Hepatocyte (in vitro differentiated cells): ENCODE results near the gene CAPN15. TPM values are rescaled to one million over a fixed set of nuclear protein-coding genes. Genes with fewer than 3 reads are reported as not detected.
"Not testable (repeated sequence)": the region's sequence is repeated elsewhere in the genome, so short reads cannot be mapped to it uniquely, and the experiment has no call there.

ENCODE experiments used
- DNase-seq: peaks from one replicate; pipeline ENCODE4 v3.0.0-alpha.2; 2016; ENCODE audit warnings: low spot score
- H2AFZ ChIP-seq: fragments of 200-600 bp; sonication (generic); 2 replicates; pipeline ENCODE4 v1.6.0; 2016; ENCODE audit warnings: antibody characterized with exemption, mild to moderate bottlenecking
- H3K27ac ChIP-seq: fragments of 200-600 bp; sonication (generic); 2 replicates; pipeline ENCODE4 v1.5.1; 2016; ENCODE audit warnings: mild to moderate bottlenecking
- H3K27me3 ChIP-seq: fragments of 200-600 bp; sonication (generic); 2 replicates; pipeline ENCODE4 v1.6.1; 2016
- H3K36me3 ChIP-seq: fragments of 200-600 bp; sonication (generic); replicated peaks from 2 replicates; pipeline ENCODE4 v1.5.1; 2016; ENCODE audit warnings: low read depth; ENCODE audit not compliant: insufficient read depth
- H3K4me1 ChIP-seq: fragments of 200-600 bp; sonication (generic); 2 replicates; pipeline ENCODE4 v1.5.1; 2016; ENCODE audit warnings: mild to moderate bottlenecking, moderate library complexity; ENCODE audit not compliant: insufficient read depth
- H3K4me2 ChIP-seq: fragments of 200-600 bp; sonication (generic); 2 replicates; pipeline ENCODE4 v1.6.0; 2016
- H3K4me3 ChIP-seq: fragments of 200-600 bp; sonication (generic); 2 replicates; pipeline ENCODE4 v1.5.1; 2016; ENCODE audit warnings: mild to moderate bottlenecking
- H3K79me2 ChIP-seq: fragments of 200-600 bp; sonication (generic); 2 replicates; pipeline ENCODE4 v1.6.0; 2017; ENCODE audit warnings: mild to moderate bottlenecking
- H3K9me2 ChIP-seq: fragments of 200-600 bp; sonication (generic); replicated peaks from 2 replicates; pipeline ENCODE4 v1.6.0; 2017; ENCODE audit warnings: mild to moderate bottlenecking; ENCODE audit not compliant: insufficient read depth
- H3K9me3 ChIP-seq: fragments of 200-600 bp; sonication (generic); 2 replicates; pipeline ENCODE4 v1.5.1; 2016; ENCODE audit warnings: low read depth, mild to moderate bottlenecking
- H4K20me1 ChIP-seq: fragments of 200-600 bp; sonication (generic); 2 replicates; pipeline ENCODE4 v1.6.0; 2016; ENCODE audit warnings: mild to moderate bottlenecking; ENCODE audit not compliant: insufficient read depth, poor library complexity, severe bottlenecking
- CTCF ChIP-seq: fragments of 200-600 bp; sonication (generic); IDR thresholded peaks from 2 replicates; pipeline ENCODE4 v1.5.1; 2016; ENCODE audit warnings: antibody characterized with exemption, mild to moderate bottlenecking; ENCODE audit not compliant: poor library complexity
- EZH2 ChIP-seq: fragments of 200-600 bp; sonication (generic); IDR thresholded peaks from 2 replicates; pipeline ENCODE4 v1.6.1; 2016; ENCODE audit warnings: antibody characterized with exemption, mild to moderate bottlenecking, borderline replicate concordance
- EZH2phosphoT487 ChIP-seq: fragments of 200-600 bp; sonication (generic); IDR thresholded peaks from one replicate; pipeline ENCODE4 v1.6.1; 2018; ENCODE audit warnings: antibody characterized with exemption, mild to moderate bottlenecking, low read depth, moderate library complexity; ENCODE audit not compliant: unreplicated experiment, severe bottlenecking
- WGBS: methylation state at CpG from one replicate; pipeline ENCODE4 v1.1.6; 2016; ENCODE audit warnings: low lambda C conversion rate; ENCODE audit errors: missing lambda C conversion rate; 5-methylcytosine and 5-hydroxymethylcytosine counted together
- polyA plus RNA-seq: library from polyadenylated mRNA; unstranded; fragments of >200 nt; fragmentation: Nextera tagmentation; extraction: Ambion mirVana; gene quantifications from 2 replicates; pipeline ENCODE4 v1.2.1, GENCODE V29; 2016
- total RNA-seq: library from RNA; depleted of rRNA; stranded (reverse); fragments of >200 nt; gene quantifications from 2 replicates; pipeline ENCODE4 v1.2.3, GENCODE V29; 2014

Gene CAPN15
- total and polyA plus RNA-seq, 2 experiments from 2014 or later, result 41.7 to 42.7 TPM

DNA sequence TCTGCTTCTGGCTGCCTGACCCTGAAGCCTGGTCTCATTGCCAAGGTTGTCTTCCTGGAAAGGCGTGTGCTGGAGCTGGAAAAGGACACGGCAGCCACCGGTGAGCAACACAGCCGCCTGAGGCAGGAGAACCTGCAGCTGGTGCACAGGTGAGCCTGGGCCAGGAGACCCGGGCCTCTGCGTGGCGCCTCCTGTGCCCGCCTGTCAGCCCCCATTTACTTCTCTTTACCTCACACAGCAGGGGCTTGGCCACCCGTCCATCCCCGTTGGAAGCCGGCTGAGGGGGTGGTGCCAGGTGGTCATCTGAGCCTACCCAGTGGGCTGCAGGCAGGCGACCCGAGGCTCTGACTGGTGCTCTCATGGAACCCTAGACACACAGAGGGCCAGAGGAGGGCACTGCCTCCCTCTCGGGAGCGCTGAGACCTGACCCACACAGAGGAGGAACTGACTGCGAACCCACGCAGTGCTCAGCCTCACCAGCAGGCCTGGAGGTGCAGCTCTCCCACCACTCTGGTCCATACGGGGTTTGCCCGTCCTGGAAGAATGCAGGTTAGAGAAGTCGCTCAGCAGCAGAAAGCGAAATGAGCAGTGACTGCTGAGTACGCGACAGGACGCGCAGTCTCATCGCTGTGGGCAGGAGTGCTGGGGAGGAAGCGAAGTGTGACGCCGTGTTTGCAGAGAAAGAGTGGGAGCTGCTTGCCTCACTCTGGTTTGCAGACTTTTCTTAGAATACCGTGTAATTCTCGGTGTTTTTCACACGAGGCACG lies 21.9 kb upstream of the CAPN15 start:
- Histone ChIP-seq H4K20me1 (no peaks in the 10 kb centered on the region), H2AFZ (no peak overlapping the region), H3K79me2 (peaks cover 9% of the 10 kb centered on the region), H3K9me2 (no peaks in the 10 kb centered on the region), H3K27me3 (no peaks in the 10 kb centered on the region), H3K4me1 (peaks cover 15% of the 10 kb centered on the region), H3K4me2 (no peak overlapping the region), H3K4me3 (no peak overlapping the region), H3K36me3 (no peaks in the 10 kb centered on the region), H3K9me3 (no peaks in the 10 kb centered on the region), H3K27ac (no peak overlapping the region)
- 91% methylated on average over 33 of the region's 33 CpGs for WGBS
- TF ChIP-seq EZH2phosphoT487 (no peak), EZH2 (no peak)
- no peak for DNase-seq

- no peak overlapping the region for H3K4me3 ChIP-seq
- no peaks in the 10 kb centered on the region for H3K27me3 ChIP-seq
- H3K4me1 ChIP-seq, result peaks cover 15% of the 10 kb centered on the region
- H3K36me3 ChIP-seq, result no peaks in the 10 kb centered on the region
- no peak for TF ChIP-seq EZH2
- TF ChIP-seq CTCF, result no peak
- TF ChIP-seq EZH2phosphoT487, result no peak
- no peak overlapping the region for H3K27ac ChIP-seq
- H3K9me2 ChIP-seq, result no peaks in the 10 kb centered on the region
- DNase-seq, result no peak
- H3K9me3 ChIP-seq, result no peaks in the 10 kb centered on the region
- WGBS, result 98% methylated on average over 7 of the region's 7 CpGs
- H2AFZ ChIP-seq, result no peak overlapping the region
- H4K20me1 ChIP-seq, result no peaks in the 10 kb centered on the region
- peaks cover 9% of the 10 kb centered on the region for H3K79me2 ChIP-seq
- no peak overlapping the region for H3K4me2 ChIP-seq
These were observed 21.3 kb upstream of the CAPN15 start for GRCh38 chr16:506246-506546.

GRCh38 chr16:507527-507926 lies 20.0 kb upstream of the CAPN15 start:
- not testable (repeated sequence) for H3K27me3 ChIP-seq, H3K79me2 ChIP-seq, H3K4me2 ChIP-seq, H4K20me1 ChIP-seq, H3K9me3 ChIP-seq, H3K36me3 ChIP-seq, H3K4me3 ChIP-seq, H2AFZ ChIP-seq, DNase-seq, H3K9me2 ChIP-seq, H3K27ac ChIP-seq, H3K4me1 ChIP-seq
- WGBS, result 97% methylated on average over 14 of the region's 14 CpGs

GRCh38 chr16:507996-508395 lies 19.5 kb upstream of the CAPN15 start:
- TF ChIP-seq EZH2phosphoT487 (no peak), EZH2 (no peak), CTCF (no peak)
- Histone ChIP-seq H3K9me2 (no peaks in the 10 kb centered on the region), H3K27me3 (no peaks in the 10 kb centered on the region), H3K4me2 (no peak overlapping the region), H3K27ac (no peak overlapping the region), H3K79me2 (peaks cover 9% of the 10 kb centered on the region), H3K4me1 (peaks cover 8% of the 10 kb centered on the region), H3K9me3 (no peaks in the 10 kb centered on the region), H3K4me3 (no peak overlapping the region), H4K20me1 (no peaks in the 10 kb centered on the region), H3K36me3 (no peaks in the 10 kb centered on the region), H2AFZ (no peak overlapping the region)
- 87% methylated on average over 6 of the region's 6 CpGs for WGBS
- no peak for DNase-seq
